Measurements from ENCODE around the gene CARNS1.

The CARNS1 gene

DNA sequence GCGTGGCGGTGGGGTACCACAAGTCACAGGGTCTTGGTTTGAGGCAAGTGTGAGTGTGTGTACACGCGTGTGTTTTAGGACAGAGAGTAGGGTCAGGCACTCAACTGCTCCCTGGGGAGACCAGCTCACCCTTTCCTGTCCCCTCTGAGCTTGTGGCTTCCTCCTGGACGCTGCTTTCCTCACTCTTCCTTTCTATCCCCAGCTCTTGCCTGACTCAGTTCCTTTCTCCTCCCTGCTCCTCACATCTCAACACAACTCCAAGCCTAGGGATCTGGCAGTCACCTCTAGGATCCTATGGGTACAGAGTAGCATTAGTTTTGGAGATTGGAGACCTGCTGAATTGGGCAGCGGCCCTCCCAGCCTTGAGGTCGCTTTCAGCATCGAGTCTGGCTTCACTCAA lies 46.2 kb upstream of the CARNS1 start:
- Histone ChIP-seq H3K9ac (peak overlapping the region in 6 of 11 experiments; percentile 1 to 45 (median 24); a peak in 5 of 22 replicates), H3K4me3 (peak overlapping the region in 3 of 10 experiments; percentile 13 to 45 (median 43); a peak in 4 of 20 replicates), H4K20me1 (peaks cover 0 to 55% (median 14%) of the 10 kb centered on the region in 11 experiments; a peak in 12 of 22 replicates), H3K4me2 (peak overlapping the region; percentile 76 to 99 (median 82)), H3K27me3 (peaks cover 8 to 53% (median 35%) of the 10 kb centered on the region in 11 experiments; a peak in 20 of 22 replicates), H3K27ac (0 out of 22 replicates have a peak overlapping the region, but pooled peaks of 1 of the 11 experiments have one; percentile 8), H3K9me3 (replicated peaks in 1 of 11) (no peaks in the 10 kb centered on the region), H3K4me1 (peaks cover 77 to 93% (median 89%) of the 10 kb centered on the region in 10 experiments), H3K36me3 (peaks cover 0 to 6% (median 0%) of the 10 kb centered on the region in 11 experiments; a peak in 2 of 22 replicates)
- no peak for TF ChIP-seq Cebpa-rat (IDR thresholded peaks at IDR 0.05)

DNA sequence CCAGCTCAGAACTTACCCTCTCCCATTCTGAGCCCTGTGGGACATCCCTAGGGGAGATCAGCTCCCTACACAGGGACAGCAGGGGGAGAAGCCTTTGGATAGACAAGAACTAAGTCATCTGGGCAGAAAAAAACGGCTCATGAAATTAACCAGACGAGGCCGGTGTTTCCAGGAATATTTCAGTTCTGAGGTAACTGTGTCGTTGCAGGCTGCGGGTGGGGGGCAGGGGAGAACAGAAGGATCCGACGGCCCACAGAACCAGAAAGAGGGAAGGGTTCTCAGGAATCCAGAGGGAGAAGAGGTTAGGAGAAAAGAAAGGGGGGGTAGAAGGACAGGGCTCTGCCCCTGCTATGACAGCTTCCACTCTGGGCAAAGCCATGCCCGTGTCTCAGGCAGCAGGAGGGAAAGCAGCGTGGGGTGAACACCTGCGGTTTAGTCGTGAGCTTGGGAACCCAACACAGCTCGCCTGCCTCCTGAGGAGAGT lies 45.6 kb upstream of the CARNS1 start:
- Histone ChIP-seq H3K4me3 (peak overlapping the region in 1 of 10 experiments; percentile 45; a peak in 2 of 20 replicates), H3K36me3 (peaks cover 0 to 6% (median 0%) of the 10 kb centered on the region in 11 experiments; a peak in 2 of 22 replicates), H3K27ac (peak overlapping the region in 1 of 11 experiments; percentile 8; a peak in 1 of 22 replicates), H4K20me1 (peaks cover 0 to 55% (median 14%) of the 10 kb centered on the region in 11 experiments; a peak in 12 of 22 replicates), H3K4me1 (peaks cover 79 to 93% (median 89%) of the 10 kb centered on the region in 10 experiments), H3K9ac (peak overlapping the region in 5 of 11 experiments; percentile 1 to 45 (median 30); a peak in 6 of 22 replicates), H3K4me2 (peak overlapping the region; percentile 76 to 99 (median 82)), H3K27me3 (peaks cover 8 to 59% (median 40%) of the 10 kb centered on the region in 11 experiments; a peak in 20 of 22 replicates), H3K9me3 (replicated peaks in 1 of 11) (no peaks in the 10 kb centered on the region)
- no peak for TF ChIP-seq Cebpa-rat (IDR thresholded peaks at IDR 0.05)

DNA sequence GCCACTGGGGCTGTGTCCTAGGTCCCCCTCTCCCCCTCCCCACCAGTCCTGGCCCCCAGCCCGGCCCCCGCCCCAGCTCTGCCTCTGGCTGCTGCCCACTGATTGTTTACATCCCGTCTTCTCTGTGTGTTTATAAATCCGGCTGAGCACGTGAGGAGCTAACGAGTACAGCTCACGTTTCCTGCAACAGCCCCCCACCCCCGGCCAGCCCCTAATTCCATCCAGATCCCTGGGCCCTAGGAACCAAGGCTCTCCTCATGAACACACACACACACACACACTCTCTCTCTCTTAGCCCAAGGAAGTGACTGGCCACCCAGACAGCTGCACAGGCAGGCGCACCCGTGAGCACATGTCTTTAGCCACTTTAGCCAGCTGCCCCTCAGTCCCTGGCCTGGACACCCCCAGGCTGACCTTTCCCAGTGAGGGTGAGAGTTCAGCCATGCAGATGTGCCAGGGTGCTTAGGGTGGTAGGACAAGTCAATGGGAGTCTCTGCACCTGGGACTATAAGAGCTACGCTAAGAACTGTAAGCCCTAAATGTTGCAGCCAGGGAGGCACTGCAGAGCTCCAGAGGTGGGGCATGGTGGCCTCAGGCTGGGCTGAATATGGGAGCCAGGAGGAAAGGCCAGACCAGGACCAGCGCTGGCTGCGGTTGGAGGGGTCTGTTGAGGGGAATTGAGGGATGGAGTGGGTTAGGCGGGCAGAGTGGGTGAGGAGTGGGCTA lies 45.0 kb upstream of the CARNS1 start:
- 0 out of 22 replicates have a peak overlapping the region, but pooled peaks of 1 of the 11 experiments have one; percentile 10 for H3K27ac ChIP-seq
- peak overlapping the region; percentile 91 to 100 (median 98) for H3K4me2 ChIP-seq
- TF ChIP-seq Cebpa-rat (IDR thresholded peaks at IDR 0.05): no peak
- H3K4me1 ChIP-seq: peaks cover 78 to 93% (median 85%) of the 10 kb centered on the region in 10 experiments
- H3K9me3 ChIP-seq (replicated peaks in 1 of 11): no peaks in the 10 kb centered on the region
- peak overlapping the region in 3 of 11 experiments; percentile 1 to 29 (median 7); a peak in 1 of 22 replicates for H3K9ac ChIP-seq
- H3K4me3 ChIP-seq: no peak overlapping the region
- H3K36me3 ChIP-seq: no peaks in the 10 kb centered on the region
- H4K20me1 ChIP-seq: peaks cover 0 to 55% (median 14%) of the 10 kb centered on the region in 11 experiments; a peak in 12 of 22 replicates
- H3K27me3 ChIP-seq: peaks cover 8 to 65% (median 45%) of the 10 kb centered on the region in 11 experiments; a peak in 20 of 22 replicates

DNA sequence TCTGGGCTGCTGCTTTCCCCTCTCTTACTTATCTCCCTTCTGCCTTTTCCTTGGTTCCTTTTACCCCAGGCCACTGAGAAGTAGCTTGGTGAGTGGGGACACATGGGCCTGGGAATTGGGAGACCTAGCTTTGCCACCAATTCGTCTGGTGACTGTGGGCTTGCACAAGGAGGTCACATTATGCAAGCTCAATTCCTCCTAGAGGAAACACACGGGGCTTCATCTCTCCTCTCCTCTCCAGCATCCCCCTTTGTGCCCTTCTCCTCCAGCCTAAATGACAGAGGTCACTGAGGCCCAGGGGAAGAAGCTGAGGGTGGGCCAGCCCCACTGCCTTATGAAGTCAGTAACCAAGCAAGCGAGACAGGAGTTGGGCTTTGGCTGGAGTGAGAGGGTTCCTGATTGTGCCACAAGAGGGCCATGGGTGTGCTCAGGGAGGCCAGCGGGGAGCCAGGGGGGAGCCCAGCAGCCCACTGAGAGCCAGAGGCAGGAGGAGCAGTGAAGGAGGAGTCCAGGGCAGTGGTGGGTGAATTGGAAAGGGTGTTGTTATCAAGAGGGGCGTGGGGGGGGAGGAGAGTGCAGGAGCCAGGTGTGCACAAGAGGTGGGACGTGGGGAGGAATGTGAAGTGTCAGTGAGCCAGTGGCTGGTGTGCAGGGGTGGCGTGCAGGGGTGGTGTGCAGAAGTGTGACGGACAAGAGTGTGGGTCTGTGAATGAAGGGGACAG lies 44.1 kb upstream of the CARNS1 start:
- no peak for TF ChIP-seq Cebpa-rat (IDR thresholded peaks at IDR 0.05)
- H3K4me3 ChIP-seq: peak overlapping the region in 7 of 10 experiments; percentile 59 to 85 (median 73); a peak in 9 of 20 replicates

DNA sequence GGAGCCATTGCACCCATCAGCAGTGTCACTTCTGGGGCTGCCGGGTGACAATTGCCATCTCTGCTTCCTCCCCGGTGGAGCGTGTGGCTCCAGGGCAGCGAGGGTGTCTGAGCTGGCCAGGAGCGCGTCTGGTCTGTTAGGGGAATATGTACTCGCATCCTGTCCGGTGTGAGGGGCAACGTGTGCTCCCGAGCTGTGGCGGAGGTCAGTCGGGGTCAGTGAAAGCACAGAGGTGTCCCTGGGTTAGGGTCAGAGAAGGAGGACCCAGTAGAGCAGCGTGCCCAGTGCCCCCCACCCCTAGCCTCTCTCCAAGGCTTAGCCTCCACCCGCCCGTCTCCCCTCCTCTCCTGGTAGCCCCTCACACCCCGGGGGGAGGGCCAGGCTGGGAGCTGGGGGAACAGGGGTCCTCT lies 43.6 kb upstream of the CARNS1 start:
- H3K4me3 ChIP-seq: peak overlapping the region; percentile 59 to 85 (median 70); a peak in 18 of 20 replicates
- H3K4me1 ChIP-seq: peaks cover 65 to 87% (median 80%) of the 10 kb centered on the region in 10 experiments
- peak overlapping the region in 5 of 11 experiments; percentile 9 to 61 (median 36); a peak in 8 of 22 replicates for H3K27ac ChIP-seq

More for the DNA sequence above, 44.1 kb upstream of the CARNS1 start:
- Histone ChIP-seq H3K9ac (peak overlapping the region in 5 of 11 experiments; percentile 54 to 87 (median 81); a peak in 7 of 22 replicates), H3K27me3 (peaks cover 13 to 71% (median 54%) of the 10 kb centered on the region in 11 experiments), H3K36me3 (no peaks in the 10 kb centered on the region), H3K4me1 (peaks cover 71 to 93% (median 85%) of the 10 kb centered on the region in 10 experiments), H4K20me1 (peaks cover 0 to 54% (median 14%) of the 10 kb centered on the region in 11 experiments; a peak in 11 of 22 replicates), H3K27ac (peak overlapping the region in 1 of 11 experiments; percentile 61; a peak in 4 of 22 replicates), H3K4me2 (peak overlapping the region; percentile 91 to 100 (median 98)), H3K9me3 (replicated peaks in 1 of 11) (no peaks in the 10 kb centered on the region)

DNA sequence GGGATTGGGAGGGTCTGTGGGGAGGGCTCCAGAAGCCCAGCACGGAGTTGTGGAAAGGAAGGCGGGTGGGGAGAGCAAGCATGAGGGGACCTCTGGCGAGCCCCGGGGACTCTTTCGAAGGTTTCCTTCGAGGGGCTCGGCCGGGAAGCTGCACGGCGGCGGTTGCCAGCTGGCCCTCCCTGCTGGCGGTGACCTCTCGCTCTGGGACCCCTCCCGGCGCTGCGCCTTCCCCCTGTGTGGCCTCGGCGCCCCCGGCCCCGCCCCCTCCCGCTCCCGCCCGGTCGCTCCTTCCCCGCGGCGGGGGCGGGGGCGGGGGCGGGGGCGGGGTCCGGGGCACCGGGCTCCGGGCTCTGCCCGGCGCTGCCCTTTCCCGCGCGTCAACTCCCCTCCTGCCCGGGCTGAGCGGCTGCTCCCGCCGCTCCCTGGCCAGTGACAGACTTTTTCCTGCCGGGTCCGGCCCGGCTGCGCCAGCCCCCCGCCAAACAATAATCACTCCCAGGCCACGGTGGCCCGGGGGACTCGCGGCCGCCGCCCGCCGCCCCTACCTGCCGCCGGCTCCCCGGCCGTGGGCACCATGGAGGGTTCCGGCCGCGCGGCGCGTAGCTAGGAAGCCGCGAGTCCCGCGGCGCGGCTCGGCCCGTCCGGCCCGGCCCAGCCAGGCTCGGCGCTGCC lies 43.0 kb upstream of the CARNS1 start:
- H3K27ac ChIP-seq: peak overlapping the region in 10 of 11 experiments; percentile 56 to 89 (median 72); a peak in 20 of 22 replicates
- H3K4me1 ChIP-seq: peaks cover 60 to 85% (median 77%) of the 10 kb centered on the region in 10 experiments
- peak overlapping the region; percentile 59 to 85 (median 70) for H3K4me3 ChIP-seq
- peak overlapping the region; percentile 91 to 100 (median 98) for H3K4me2 ChIP-seq
- H3K27me3 ChIP-seq: peaks cover 16 to 79% (median 65%) of the 10 kb centered on the region in 11 experiments
- no peaks in the 10 kb centered on the region for H3K36me3 ChIP-seq
- no peak for TF ChIP-seq Cebpa-rat (IDR thresholded peaks at IDR 0.05)
- no peaks in the 10 kb centered on the region for H3K9me3 ChIP-seq (replicated peaks in 1 of 11)
- H4K20me1 ChIP-seq: peaks cover 0 to 45% (median 14%) of the 10 kb centered on the region in 11 experiments; a peak in 11 of 22 replicates
- peak overlapping the region; percentile 67 to 88 (median 81) for H3K9ac ChIP-seq

More for the DNA sequence above, 43.6 kb upstream of the CARNS1 start:
- Histone ChIP-seq H3K9ac (peak overlapping the region; percentile 38 to 87 (median 61); a peak in 16 of 22 replicates), H3K27me3 (peaks cover 18 to 73% (median 59%) of the 10 kb centered on the region in 11 experiments), H3K9me3 (replicated peaks in 1 of 11) (no peaks in the 10 kb centered on the region), H4K20me1 (peaks cover 0 to 49% (median 14%) of the 10 kb centered on the region in 11 experiments; a peak in 11 of 22 replicates), H3K36me3 (no peaks in the 10 kb centered on the region), H3K4me2 (peak overlapping the region; percentile 91 to 100 (median 98))
- TF ChIP-seq Cebpa-rat (IDR thresholded peaks at IDR 0.05): no peak

DNA sequence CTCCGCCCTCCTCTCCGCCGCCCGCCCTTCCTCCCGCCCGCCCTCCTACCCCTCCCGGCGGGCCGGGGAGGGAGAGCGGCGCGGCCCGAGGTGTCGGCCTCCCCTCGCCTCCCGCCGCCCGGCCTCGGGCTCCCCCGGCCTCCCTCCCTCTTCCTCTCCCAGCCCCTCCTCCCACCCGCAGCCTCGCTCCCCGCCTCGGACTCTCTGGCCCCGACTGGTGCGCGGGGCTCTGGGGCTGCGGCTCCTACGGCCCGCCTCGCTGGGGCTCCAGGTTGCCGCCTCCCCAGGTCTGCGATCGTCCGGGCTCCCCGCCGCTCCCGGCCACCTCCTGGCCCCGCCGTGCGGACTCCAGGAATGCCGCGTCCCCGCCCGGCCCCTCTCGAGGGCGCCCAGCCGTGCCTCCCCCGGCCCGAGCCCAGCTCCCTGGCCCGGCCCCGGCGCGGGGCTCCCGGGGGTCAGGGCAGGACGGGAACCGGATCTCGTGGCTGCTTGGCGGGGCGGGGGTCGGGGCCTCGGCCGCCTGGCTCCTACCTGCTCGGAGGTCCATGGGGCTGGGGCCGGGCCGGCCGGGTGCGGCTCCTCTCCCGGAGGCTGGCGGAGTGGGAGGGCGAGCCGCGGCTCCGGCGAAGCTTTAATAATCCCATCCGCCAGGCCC lies 42.4 kb upstream of the CARNS1 start, which contains the start of gene CLCF1:
Gene CLCF1, minus strand, starts transcription at position 606 of the 655 bp plus-strand sequence. Its CDS starts 59 bp downstream, at position 547.
- TF ChIP-seq Cebpa-rat (IDR thresholded peaks at IDR 0.05): no peak
- H3K27me3 ChIP-seq: peaks cover 15 to 81% (median 69%) of the 10 kb centered on the region in 11 experiments
- H3K4me3 ChIP-seq: peak within 1 kb of the TSS; percentile 59 to 85 (median 70)

More for the DNA sequence above, 42.4 kb upstream of the CARNS1 start, which contains the start of gene CLCF1:
- Histone ChIP-seq H3K9ac (peak within 1 kb of the TSS; percentile 67 to 88 (median 81)), H4K20me1 (peaks cover 0 to 45% (median 14%) of the 10 kb centered on the region in 11 experiments; a peak in 11 of 22 replicates), H3K36me3 (no peaks in the 10 kb centered on the region), H3K4me1 (peaks cover 53 to 85% (median 76%) of the 10 kb centered on the region in 10 experiments), H3K27ac (peak within 1 kb of the TSS; percentile 52 to 89 (median 71)), H3K9me3 (replicated peaks in 1 of 11) (no peaks in the 10 kb centered on the region), H3K4me2 (peak within 1 kb of the TSS; percentile 91 to 100 (median 98))

All from BLaER1 treated with 17β-estradiol and CSF1 and Interleukin-3, amounts not matched to agents 10 nM and 100 nM (cell line).